Mesenchymal stem cell (in vitro differentiated cells and primary cell): ENCODE results near the gene ZBTB46.
A peak's percentile ranks its signal among the peaks of the same experiment; 100 is the strongest.

Experiments
- DNase-seq: peaks from one replicate; pipeline ENCODE4 v3.0.0-alpha.2; 2013
- H2AFZ ChIP-seq: one replicate; pipeline ENCODE4 v1.6.1; 2013; ENCODE audit warnings: low read depth, mild to moderate bottlenecking, control low read depth, inconsistent platforms, low read length, moderate library complexity
- H2AK5ac ChIP-seq: 2 replicates; pipeline ENCODE4 v1.6.1; 2013; ENCODE audit warnings: low read length, moderate library complexity, mild to moderate bottlenecking, inconsistent platforms; ENCODE audit not compliant: severe bottlenecking
- H2BK120ac ChIP-seq: one replicate; pipeline ENCODE4 v1.6.1; 2013; ENCODE audit warnings: low read depth, mild to moderate bottlenecking, inconsistent platforms, low read length, moderate library complexity
- H2BK12ac ChIP-seq, 2 experiments: one replicate each; pipeline ENCODE4 v1.6.1; 2013; ENCODE audit warnings: inconsistent platforms in 2 of 2, low read length in 2 of 2, mild to moderate bottlenecking in 2 of 2, moderate library complexity in 2 of 2, control low read depth in 1 of 2
- H2BK15ac ChIP-seq: one replicate; pipeline ENCODE4 v1.6.1; 2013; ENCODE audit warnings: mild to moderate bottlenecking, low read depth, inconsistent platforms; ENCODE audit not compliant: poor library complexity, severe bottlenecking
- H2BK5ac ChIP-seq: 2 replicates; pipeline ENCODE4 v1.6.1; 2013; ENCODE audit warnings: low read depth, mild to moderate bottlenecking, low read length, control low read depth, inconsistent platforms; ENCODE audit not compliant: poor library complexity, severe bottlenecking
- H3K14ac ChIP-seq, 2 experiments: one replicate each; pipeline ENCODE4 v1.6.1; 2013; ENCODE audit warnings: inconsistent platforms in 2 of 2, low read length in 2 of 2, control low read depth in 1 of 2, mild to moderate bottlenecking in 1 of 2, moderate library complexity in 1 of 2
- H3K18ac ChIP-seq, 2 experiments: one replicate each; pipeline ENCODE4 v1.6.1; 2013; ENCODE audit warnings: inconsistent platforms in 2 of 2, low read length in 2 of 2, control low read depth in 1 of 2, low read depth in 1 of 2, mild to moderate bottlenecking in 1 of 2
- H3K23ac ChIP-seq, 2 experiments: one replicate each; pipeline ENCODE4 v1.6.1; 2013; ENCODE audit warnings: inconsistent platforms in 2 of 2, low read length in 2 of 2, mild to moderate bottlenecking in 2 of 2, moderate library complexity in 2 of 2, control low read depth in 1 of 2
- H3K27ac ChIP-seq: 2 replicates; pipeline ENCODE4 v1.5.1; 2013; ENCODE audit warnings: mild to moderate bottlenecking, moderate library complexity, low read length, control low read depth, inconsistent platforms; ENCODE audit not compliant: poor library complexity, severe bottlenecking
- H3K27me3 ChIP-seq, 2 experiments: 2 replicates each; pipeline versions ENCODE4 v1.6.1 to v1.7.0; 2013; ENCODE audit warnings: low read length in 2 of 2, mild to moderate bottlenecking in 2 of 2, moderate library complexity in 2 of 2, control low read depth in 1 of 2, inconsistent platforms in 1 of 2; ENCODE audit not compliant: control insufficient read depth in 1 of 2, insufficient read depth in 1 of 2
- H3K36me3 ChIP-seq, 2 experiments: 2 replicates each; pipeline versions ENCODE4 v1.6.1 to v1.7.0; 2013; ENCODE audit warnings: low read length in 2 of 2, control low read depth in 1 of 2, inconsistent platforms in 1 of 2, low read depth in 1 of 2, mild to moderate bottlenecking in 1 of 2; ENCODE audit not compliant: insufficient read depth in 2 of 2, control insufficient read depth in 1 of 2
- H3K4ac ChIP-seq, 2 experiments: one replicate each; pipeline ENCODE4 v1.6.1; 2013; ENCODE audit warnings: inconsistent platforms in 2 of 2, low read length in 2 of 2, mild to moderate bottlenecking in 2 of 2, moderate library complexity in 2 of 2, control low read depth in 1 of 2, low read depth in 1 of 2
- H3K4me1 ChIP-seq: 2 replicates; pipeline ENCODE4 v1.6.1; 2013; ENCODE audit warnings: low read depth, low read length, control low read depth; ENCODE audit not compliant: control insufficient read depth, insufficient read depth
- H3K4me2 ChIP-seq: 2 replicates; pipeline ENCODE4 v1.6.1; 2013; ENCODE audit warnings: low read length, mild to moderate bottlenecking, inconsistent platforms; ENCODE audit not compliant: poor library complexity, severe bottlenecking
- H3K4me3 ChIP-seq, 2 experiments: 2 replicates each; pipeline versions ENCODE4 v1.5.1 to v1.7.0; 2013; ENCODE audit warnings: low read length in 2 of 2, mild to moderate bottlenecking in 2 of 2, control low read depth in 1 of 2, low read depth in 1 of 2; ENCODE audit not compliant: insufficient read depth in 1 of 2
- H3K79me1 ChIP-seq: replicated peaks from 2 replicates; pipeline ENCODE4 v1.6.1; 2013; ENCODE audit warnings: mild to moderate bottlenecking, control low read depth, low read length, inconsistent platforms; ENCODE audit not compliant: poor library complexity, severe bottlenecking
- H3K9ac ChIP-seq: 2 replicates; pipeline ENCODE4 v1.7.0; 2013; ENCODE audit warnings: mild to moderate bottlenecking, low read length, moderate library complexity
- H3K9me3 ChIP-seq: 2 replicates; pipeline ENCODE4 v1.7.0; 2013; ENCODE audit warnings: mild to moderate bottlenecking, low read length; ENCODE audit not compliant: control insufficient read depth
- H4K8ac ChIP-seq: one replicate; pipeline ENCODE4 v1.6.1; 2013; ENCODE audit warnings: inconsistent platforms, mild to moderate bottlenecking, low read length, moderate library complexity
- H4K91ac ChIP-seq: one replicate; pipeline ENCODE4 v1.6.1; 2013; ENCODE audit warnings: mild to moderate bottlenecking, low read length, inconsistent platforms
- WGBS: methylation state at CpG from one replicate; pipeline ENCODE4 v1.1.7; 2013; ENCODE audit warnings: mixed read lengths; 5-methylcytosine and 5-hydroxymethylcytosine counted together

Gene ZBTB46

GRCh38 chr20:63857764-63858392, 26.8 kb upstream of the ZBTB46 start:
- peak overlapping the region; percentile 77 for H2AK5ac ChIP-seq
- H3K36me3 ChIP-seq = peaks cover 16 to 25% of the 10 kb centered on the region in 2 experiments
- H3K79me1 ChIP-seq = peaks cover 25% of the 10 kb centered on the region
- peak overlapping the region; percentile 97 for H2BK15ac ChIP-seq
- H4K91ac ChIP-seq = peak overlapping the region; percentile 99
- peak; percentile 76 for DNase-seq
- H2BK5ac ChIP-seq = no peak overlapping the region
- peak overlapping the region in 1 of 2 experiments; percentile 26 for H3K14ac ChIP-seq
- peak overlapping the region; percentile 13 for H3K4me2 ChIP-seq
- peak overlapping the region; percentile 94 to 99 for H2BK12ac ChIP-seq
- H3K4me3 ChIP-seq = no peak overlapping the region
- H3K9ac ChIP-seq = peak overlapping the region; percentile 38
- 15% methylated on average over 14 of the region's 14 CpGs for WGBS
- H4K8ac ChIP-seq = peak overlapping the region; percentile 98
- H3K4me1 ChIP-seq = peaks cover 64% of the 10 kb centered on the region
- peak overlapping the region; percentile 79 to 94 for H3K23ac ChIP-seq
- H3K27ac ChIP-seq = peak overlapping the region; percentile 69
- peaks cover 0 to 39% of the 10 kb centered on the region in 2 experiments for H3K27me3 ChIP-seq
- H2AFZ ChIP-seq = no peak overlapping the region
- no peaks in the 10 kb centered on the region for H3K9me3 ChIP-seq
- peak overlapping the region; percentile 50 to 99 for H3K4ac ChIP-seq
- peak overlapping the region; percentile 98 for H2BK120ac ChIP-seq
- peak overlapping the region; percentile 97 to 100 for H3K18ac ChIP-seq

GRCh38 chr20:63856098-63856511, 25.0 kb upstream of the ZBTB46 start:
- Histone ChIP-seq H3K9ac (no peak overlapping the region), H2BK5ac (no peak overlapping the region), H3K79me1 (peaks cover 10% of the 10 kb centered on the region), H3K9me3 (no peaks in the 10 kb centered on the region), H3K27me3 (peaks cover 0 to 42% of the 10 kb centered on the region in 2 experiments), H3K4ac (peak overlapping the region; percentile 55 to 97), H2BK15ac (peak overlapping the region; percentile 78), H4K8ac (peak overlapping the region; percentile 87), H2AFZ (no peak overlapping the region), H3K4me1 (peaks cover 57% of the 10 kb centered on the region), H3K36me3 (peaks cover 1 to 8% of the 10 kb centered on the region in 2 experiments), H2BK120ac (peak overlapping the region; percentile 97), H3K14ac (peak overlapping the region in 1 of 2 experiments; percentile 44), H3K18ac (peak overlapping the region; percentile 79 to 99), H2BK12ac (peak overlapping the region; percentile 80 to 98), H3K4me2 (no peak overlapping the region), H3K27ac (no peak overlapping the region), H2AK5ac (no peak overlapping the region), H3K23ac (no peak overlapping the region), H3K4me3 (no peak overlapping the region), H4K91ac (peak overlapping the region; percentile 100)
- DNase-seq = no peak
- WGBS = 64% methylated on average over 22 of the region's 22 CpGs

- H3K79me1 ChIP-seq = peaks cover 6% of the 10 kb centered on the region
- H3K4me3 ChIP-seq = peak overlapping the region in 1 of 2 experiments; percentile 41
- H2BK15ac ChIP-seq = peak overlapping the region; percentile 96
- no peak overlapping the region for H3K27ac ChIP-seq
- peak overlapping the region; percentile 79 to 99 for H3K18ac ChIP-seq
- no peak for DNase-seq
- H3K23ac ChIP-seq = peak overlapping the region in 1 of 2 experiments; percentile 84
- peaks cover 0 to 48% of the 10 kb centered on the region in 2 experiments for H3K27me3 ChIP-seq
- H4K8ac ChIP-seq = peak overlapping the region; percentile 97
- peaks cover 59% of the 10 kb centered on the region for H3K4me1 ChIP-seq
- no peaks in the 10 kb centered on the region for H3K9me3 ChIP-seq
- no peak overlapping the region for H3K4me2 ChIP-seq
- peak overlapping the region; percentile 32 for H3K9ac ChIP-seq
- peak overlapping the region; percentile 100 for H4K91ac ChIP-seq
- H2BK120ac ChIP-seq = peak overlapping the region; percentile 97
- peak overlapping the region; percentile 80 to 98 for H2BK12ac ChIP-seq
- WGBS = 50% methylated on average over 36 of the region's 36 CpGs
- no peak overlapping the region for H2BK5ac ChIP-seq
- H3K4ac ChIP-seq = peak overlapping the region; percentile 90 to 97
- H3K36me3 ChIP-seq = peaks cover 0 to 4% of the 10 kb centered on the region in 2 experiments
- H3K14ac ChIP-seq = peak overlapping the region in 1 of 2 experiments; percentile 92
- no peak overlapping the region for H2AK5ac ChIP-seq
- peak overlapping the region; percentile 59 for H2AFZ ChIP-seq
Measured at GRCh38 chr20:63855363-63856097, 24.5 kb upstream of the ZBTB46 start.
